IPS DF 19.7 (cell line): ENCODE results near the gene RCVRN.

ENCODE experiments used
- DNase-seq: peaks from one replicate; pipeline ENCODE4 v3.0.0-alpha.2; 2013; ENCODE audit warnings: low read depth, low spot score

The RCVRN gene

GRCh38 chr17:9898812-9899211, 6.3 kb downstream of the RCVRN start:
- DNase-seq: no peak

- no peak for DNase-seq
Observed at GRCh38 chr17:9897372-9897968, 7.6 kb downstream of the RCVRN start.

- no peak for DNase-seq
Observed at GRCh38 chr17:9895923-9896322, 9.1 kb downstream of the RCVRN start.

- DNase-seq: no peak
Observed at GRCh38 chr17:9894231-9894630, 10.8 kb downstream of the RCVRN start.

- DNase-seq: no peak
Observed at GRCh38 chr17:9893411-9894012, 11.6 kb downstream of the RCVRN start.

- peak; percentile 54 for DNase-seq
Observed at GRCh38 chr17:9890124-9890523, 14.9 kb downstream of the RCVRN start.

- no peak for DNase-seq
Observed at GRCh38 chr17:9887508-9887907, 17.6 kb downstream of the RCVRN start.

GRCh38 chr17:9886141-9886930, 18.7 kb downstream of the RCVRN start:
- no peak for DNase-seq

GRCh38 chr17:9883451-9883850, 21.6 kb downstream of the RCVRN start:
- no peak for DNase-seq

GRCh38 chr17:9880582-9880999, 24.5 kb downstream of the RCVRN start:
- no peak for DNase-seq

- DNase-seq: no peak
Observed at GRCh38 chr17:9878786-9879525, 26.1 kb downstream of the RCVRN start.

- DNase-seq: no peak
Observed at GRCh38 chr17:9878356-9878755, 26.7 kb downstream of the RCVRN start.

- peak; percentile 5 for DNase-seq
Observed at GRCh38 chr17:9875441-9875840, 29.6 kb downstream of the RCVRN start.

- DNase-seq: peak; percentile 12
Observed at GRCh38 chr17:9874722-9875121, 30.3 kb downstream of the RCVRN start.

GRCh38 chr17:9872852-9873251, 32.2 kb downstream of the RCVRN start:
- DNase-seq: no peak

- DNase-seq: no peak
Observed at GRCh38 chr17:9868552-9868951, 36.5 kb downstream of the RCVRN start.

GRCh38 chr17:9865586-9865985, 39.5 kb downstream of the RCVRN start:
- no peak for DNase-seq

- no peak for DNase-seq
Observed at GRCh38 chr17:9862949-9863348, 42.1 kb downstream of the RCVRN start.

- no peak for DNase-seq
Observed at GRCh38 chr17:9862220-9862619, 42.9 kb downstream of the RCVRN start.

GRCh38 chr17:9860851-9861250, 44.2 kb downstream of the RCVRN start:
- no peak for DNase-seq

GRCh38 chr17:9859781-9860180, 45.3 kb downstream of the RCVRN start:
- no peak for DNase-seq

GRCh38 chr17:9855036-9855435, 50.0 kb downstream of the RCVRN start:
- no peak for DNase-seq
